Amygdala (tissue), 56 donors: ENCODE measurements around the gene PARP1.
A peak's percentile ranks its signal among the peaks of the same experiment; 100 is the strongest.
"Not testable (repeated sequence)": the region's sequence is repeated elsewhere in the genome, so short reads cannot be mapped to it uniquely, and the experiment has no call there.

Experiments used
- DNase-seq, 56 donors: peaks; one replicate each; lab custom pipeline; 2025; lab: John Stamatoyannopoulos, UW

Gene PARP1

DNA sequence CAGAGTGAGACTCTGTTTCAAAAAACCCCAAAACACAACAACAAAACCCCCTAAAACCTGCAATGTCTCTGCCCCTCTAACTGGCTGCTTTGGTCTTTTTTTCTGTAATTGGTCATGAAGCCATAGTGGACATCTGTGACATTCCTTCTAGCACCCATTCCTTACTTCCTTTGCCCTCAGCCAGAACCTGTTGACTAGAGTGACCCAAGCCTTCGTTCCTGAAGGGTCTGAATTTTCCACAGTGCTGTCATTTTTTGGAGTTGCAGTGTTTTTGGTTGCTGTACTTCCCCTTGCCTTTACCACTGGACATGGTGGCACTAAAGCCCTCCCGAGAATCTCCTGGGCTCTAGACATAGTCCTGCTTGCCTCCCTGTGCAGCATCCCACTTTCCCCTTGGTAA is 50.5 kb downstream of the PARP1 start:
- DNase-seq, result no peak

- peak in 21 of 56 donors; percentile 7 to 51 (median 17) for DNase-seq
These were observed 52.0 kb downstream of the PARP1 start for GRCh38 chr1:226355669-226356551.

DNA sequence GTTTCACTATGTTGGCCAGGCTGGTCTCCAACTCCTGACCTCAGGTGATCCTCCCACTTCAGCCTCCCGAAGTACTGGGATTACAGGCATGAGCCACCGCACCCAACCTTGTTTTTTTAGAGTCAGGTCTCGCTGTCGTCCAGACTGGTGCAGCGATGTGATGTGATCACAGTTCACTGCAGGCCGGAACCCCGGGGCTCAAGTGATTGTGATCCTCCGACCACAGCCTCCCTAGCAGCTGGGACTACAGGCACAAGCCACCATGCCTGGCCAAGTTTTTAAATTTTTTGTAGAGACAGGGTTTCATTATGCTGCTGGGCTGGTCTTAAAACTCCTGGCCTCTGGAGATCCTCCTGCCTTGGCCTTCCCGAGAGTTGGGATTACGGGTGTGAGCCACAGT is 52.9 kb downstream of the PARP1 start:
- no peak for DNase-seq

- DNase-seq, result no peak
These were observed 54.0 kb downstream of the PARP1 start for GRCh38 chr1:226353698-226354525.

DNA sequence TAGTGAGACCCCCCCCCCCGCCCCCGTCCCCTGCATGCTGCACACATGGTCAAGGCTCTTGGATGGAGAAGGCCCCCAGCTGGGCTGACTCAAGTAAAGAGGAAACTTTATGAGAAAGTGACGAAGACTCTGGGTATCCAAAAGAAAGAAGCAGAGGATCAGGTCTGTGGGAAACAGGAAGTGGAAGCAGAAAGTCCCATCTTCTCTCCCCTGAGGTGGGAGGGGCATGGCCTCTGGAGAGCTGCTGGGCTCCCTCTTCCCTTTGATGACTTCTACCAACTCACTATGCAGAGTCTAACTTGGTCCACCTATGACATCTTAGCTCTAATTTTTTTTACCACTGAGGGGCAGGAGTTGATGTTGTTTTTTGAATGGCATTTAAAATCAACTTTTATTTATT is 56.2 kb downstream of the PARP1 start:
- no peak for DNase-seq

DNA sequence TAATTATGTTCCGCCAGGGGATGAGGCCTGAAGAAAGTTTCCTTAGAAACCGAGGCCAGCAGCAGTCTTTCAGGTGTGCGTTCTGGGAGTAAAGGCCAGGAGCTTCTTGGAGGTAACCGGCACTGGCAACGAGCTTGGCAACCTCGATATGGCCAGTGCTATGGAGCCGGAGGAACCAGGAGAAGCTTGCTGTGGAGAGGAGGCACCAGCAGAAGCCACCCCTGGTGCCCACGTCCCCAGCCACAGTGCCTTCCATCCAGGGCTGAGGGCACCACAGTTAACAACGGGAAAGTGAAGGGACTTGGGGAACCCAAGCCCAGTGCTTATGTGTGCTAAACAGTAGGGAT is 57.4 kb downstream of the PARP1 start:
- DNase-seq, result no peak

DNA sequence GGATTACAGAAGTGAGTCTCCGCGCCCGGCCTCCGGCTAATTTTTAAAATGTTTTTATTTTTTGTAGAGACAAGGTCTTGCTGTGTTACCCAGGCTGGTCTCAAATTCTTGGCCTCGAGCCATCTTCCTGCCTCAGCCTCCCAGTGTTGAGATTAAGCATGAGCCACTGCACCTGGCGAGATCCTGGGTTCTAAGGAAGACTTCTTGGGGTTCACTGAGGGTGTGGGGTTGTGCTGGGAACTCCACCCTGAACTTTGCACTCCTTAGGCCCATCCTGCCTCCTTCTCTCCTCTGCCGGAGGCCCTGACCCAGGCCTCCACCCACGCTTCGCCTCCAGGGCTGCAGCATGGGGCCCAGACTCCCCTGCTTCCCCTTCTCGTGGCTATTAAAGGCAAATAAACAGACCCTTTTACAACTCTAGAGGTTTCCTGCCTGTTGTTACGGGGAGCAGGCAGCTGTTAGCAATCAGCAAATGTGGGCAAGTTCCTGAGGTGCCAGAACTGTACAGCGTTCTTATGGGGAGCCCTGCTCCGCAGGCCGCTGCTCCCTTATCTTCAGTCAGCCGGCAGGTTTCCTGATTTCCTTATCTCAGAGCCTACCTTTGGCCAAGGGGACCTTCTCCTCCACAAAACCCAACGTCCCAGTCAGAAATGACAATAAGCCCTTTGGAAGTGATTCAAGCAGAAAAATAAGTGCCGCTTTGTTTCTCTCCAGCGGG is 57.9 kb downstream of the PARP1 start:
- DNase-seq, result no peak

DNA sequence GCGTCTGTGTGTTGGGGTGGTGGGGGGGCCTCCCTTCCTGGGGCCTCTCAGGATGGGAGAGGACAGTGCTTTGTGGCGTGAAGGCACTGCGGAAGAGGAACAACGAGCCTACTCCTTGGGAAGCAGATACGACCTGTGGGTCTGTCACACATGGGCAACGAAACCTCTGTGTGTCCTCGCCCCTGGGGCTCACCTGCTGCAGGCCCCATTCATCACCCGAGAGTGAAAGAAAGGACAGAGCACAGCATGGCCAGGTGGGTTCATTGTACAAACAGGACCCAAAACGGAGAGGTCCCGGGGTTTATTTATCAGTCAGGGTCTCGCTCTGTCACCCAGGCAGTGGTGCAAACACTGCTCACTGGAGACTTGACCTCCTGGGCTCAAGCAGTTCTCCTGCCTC is 58.8 kb downstream of the PARP1 start:
- no peak for DNase-seq

DNA sequence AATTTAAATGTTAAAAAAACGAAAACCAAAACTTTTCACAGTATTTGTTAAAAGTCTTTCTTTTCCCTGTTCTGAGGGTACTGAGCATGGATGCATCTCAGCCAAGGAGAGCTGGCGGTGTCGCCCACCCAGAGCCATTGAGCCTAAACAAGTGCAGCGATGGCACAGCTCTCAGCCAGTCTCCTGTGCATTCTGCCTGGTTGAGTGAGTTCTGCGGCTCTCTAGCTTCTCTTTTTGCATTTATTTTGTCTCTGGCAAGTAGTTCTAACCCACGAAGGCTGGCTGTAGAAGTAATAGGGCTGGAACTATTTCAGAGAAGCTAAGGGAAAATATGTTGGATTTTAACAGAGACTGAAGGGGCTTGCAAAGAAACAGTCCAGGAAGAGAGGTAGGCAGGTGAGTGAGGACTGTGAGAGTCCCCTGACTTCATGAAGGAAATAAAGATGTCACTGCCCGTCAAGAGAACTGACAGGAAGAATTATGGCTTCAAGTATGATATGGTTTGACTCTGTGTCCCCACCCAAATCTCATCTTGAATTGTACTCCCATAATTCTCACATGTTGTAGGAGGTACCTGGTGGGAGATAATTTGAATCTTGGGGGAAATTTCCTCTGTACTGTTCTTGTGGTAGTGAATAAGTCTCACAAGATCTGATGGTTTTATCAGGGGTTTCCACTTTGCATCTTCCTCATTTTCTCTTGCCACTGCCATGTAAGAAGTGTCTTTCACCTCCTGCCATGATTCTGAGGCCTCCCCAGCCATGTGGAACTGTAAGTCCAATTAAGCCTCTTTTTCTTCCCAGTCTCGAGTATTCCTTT is 63.2 kb downstream of the PARP1 start:
- DNase-seq, result no peak

DNA sequence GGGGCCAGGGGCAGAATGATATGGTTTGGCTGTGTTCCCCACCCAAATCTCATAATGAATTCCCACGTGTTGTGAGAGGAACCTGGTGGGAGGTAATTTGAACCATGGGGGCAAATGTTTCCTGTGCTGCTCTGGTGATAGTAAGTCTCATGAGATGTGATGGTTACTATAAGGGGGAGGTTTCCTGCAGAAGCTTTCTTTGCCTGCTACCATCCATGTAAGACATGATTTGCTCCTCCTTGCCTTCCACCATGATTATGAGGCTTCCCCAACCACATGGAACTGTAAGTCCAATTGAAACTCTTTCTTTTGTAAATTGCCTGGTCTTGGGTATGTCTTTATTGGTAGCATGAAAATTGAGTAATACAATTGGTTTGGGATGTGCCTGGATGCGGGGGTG is 65.2 kb downstream of the PARP1 start:
- DNase-seq, result no peak

- DNase-seq, result not testable (repeated sequence)
These were observed 67.8 kb downstream of the PARP1 start for GRCh38 chr1:226340111-226340510.

DNA sequence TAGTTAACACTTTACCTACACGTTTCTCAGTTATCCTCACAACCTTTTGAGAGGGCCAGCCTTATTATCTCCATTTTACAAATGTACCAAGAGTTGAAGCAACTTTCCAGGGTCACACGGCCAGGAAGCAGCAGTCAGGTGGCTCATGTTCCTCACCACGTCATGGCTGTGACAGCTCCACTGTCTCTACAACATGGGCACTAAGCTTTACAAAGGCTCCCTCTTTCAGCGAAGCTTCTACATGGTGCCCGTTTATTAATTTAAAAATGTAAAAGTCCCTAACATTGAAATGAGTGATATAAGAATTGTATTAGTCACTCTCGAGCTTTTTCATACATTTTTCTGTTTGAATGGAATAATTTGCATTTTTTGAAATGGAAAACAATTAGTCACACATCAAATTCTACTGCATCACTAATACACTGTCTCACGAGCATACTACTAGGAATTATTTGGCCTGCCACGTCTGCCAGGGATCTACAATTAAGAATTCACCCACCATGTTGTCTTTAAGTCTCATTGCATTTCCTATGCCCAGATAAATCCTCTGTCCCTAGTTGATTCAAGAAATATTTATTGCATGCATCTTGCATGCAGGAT is 70.5 kb downstream of the PARP1 start:
- DNase-seq, result no peak

GRCh38 chr1:226335661-226336060 is 72.2 kb downstream of the PARP1 start:
- DNase-seq, result no peak

GRCh38 chr1:226332947-226333346 is 74.9 kb downstream of the PARP1 start:
- DNase-seq, result no peak

DNA sequence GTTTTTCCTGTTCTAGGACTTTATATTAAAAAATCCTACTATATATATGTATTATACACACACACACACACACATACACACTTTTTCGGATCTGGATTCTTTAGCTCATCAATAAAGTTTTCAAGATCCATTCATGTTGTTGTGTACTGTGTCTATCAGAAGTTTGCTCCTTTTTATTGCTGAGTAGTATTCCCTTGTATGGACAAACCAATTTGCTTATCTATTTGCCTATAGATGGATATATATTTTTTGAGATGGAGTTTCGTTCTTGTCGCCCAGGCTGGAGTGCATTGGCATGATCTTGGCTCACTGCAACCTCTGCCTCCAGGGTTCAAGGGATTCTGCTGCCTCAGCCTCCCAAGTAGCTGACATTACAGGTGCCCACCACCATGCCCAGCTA is 78.7 kb downstream of the PARP1 start:
- DNase-seq, result no peak

DNA sequence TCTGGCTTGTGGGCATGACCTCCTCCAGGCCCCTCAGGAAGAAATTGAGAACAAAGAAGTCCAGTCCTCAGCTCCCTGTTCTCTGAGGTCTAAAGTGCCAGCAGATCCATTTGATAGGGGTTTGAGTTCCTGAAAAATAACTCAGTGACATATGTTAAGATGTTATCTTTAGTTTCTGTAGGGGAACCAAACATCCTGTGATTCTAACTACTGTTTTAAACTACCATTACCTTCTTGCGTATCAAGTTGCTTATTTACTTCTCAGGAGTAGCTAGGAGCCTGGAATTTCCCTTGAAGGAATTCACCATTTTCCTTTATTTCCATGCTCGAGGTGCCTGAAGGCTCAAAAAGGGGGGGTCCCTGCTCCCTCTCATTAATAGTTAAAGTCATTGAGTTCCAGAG is 80.1 kb downstream of the PARP1 start:
- no peak for DNase-seq

- no peak for DNase-seq
These were observed 82.7 kb downstream of the PARP1 start for GRCh38 chr1:226325178-226325577.

GRCh38 chr1:226324479-226324878 is 83.4 kb downstream of the PARP1 start:
- DNase-seq, result no peak

- DNase-seq, result no peak
These were observed 84.9 kb downstream of the PARP1 start for GRCh38 chr1:226322986-226323385.

GRCh38 chr1:226320930-226321329 is 87.0 kb downstream of the PARP1 start:
- DNase-seq, result no peak
